K562 (cell line): ENCODE results near the gene PTPRG. TPM values are rescaled to one million over a fixed set of nuclear protein-coding genes. Genes with fewer than 3 reads are reported as not detected.

ENCODE experiments used
- ATAC-seq: fragments of 200-7000 bp; cut with Tn5 transposase; 3 replicates; pipeline ENCODE4 v1.9.1; 2020; ENCODE audit warnings: moderate library complexity
- BruUV-seq: library from RNA; stranded (reverse); fragments of 400-500 nt; replicated peaks from 2 replicates; lab custom pipeline; 2021; lab: Mats Ljungman, UMichigan
- CTCF ChIA-PET: fragments of 300-600 bp; formaldehyde crosslinking; extraction: SDS; loops from one replicate; lab custom pipeline; 2021; ENCODE audit warnings: low intra/inter-chr PET ratio; lab: Yijun Ruan, JAX
- POLR2A ChIA-PET: fragments of 300-600, 350-650 bp; sonication (Branson Sonifier 250); formaldehyde crosslinking; extraction: SDS; loops from one replicate; lab custom pipeline; 2021; ENCODE audit warnings: antibody characterized with exemption, inconsistent platforms; lab: Yijun Ruan, JAX
- DNase-seq, 4 experiments: peaks; one replicate each; pipeline versions ENCODE4 v3.0.0 to v3.0.0-alpha.2; 2011 to 2018; ENCODE audit warnings: low spot score in 3 of 4, mixed read lengths in 3 of 4; ENCODE audit errors: extremely low read depth in 1 of 4
- FAIRE-seq: peaks from 2 replicates; lab custom pipeline; 2011; peaks lifted over from hg19 to GRCh38; lab: Jason Lieb, UNC
- H2AFZ ChIP-seq: 2 replicates; pipeline ENCODE4 v1.6.0; 2011; ENCODE audit warnings: low read depth, low read length, control low read depth, inconsistent platforms
- H3K27ac ChIP-seq: fragments of 200-600 bp; 3 replicates; pipeline ENCODE4 v1.8.0; 2011; ENCODE audit warnings: low read depth, mild to moderate bottlenecking, control low read depth, inconsistent platforms, low read length, moderate library complexity, mixed read lengths; ENCODE audit errors: extremely low read depth
- H3K27me3 ChIP-seq, 2 experiments: fragments of 300-600 bp in 1 of 2; 2 replicates in 1 of 2; 3 replicates in 1 of 2; pipeline versions ENCODE4 v1.6.0 to v1.8.0; 2011; ENCODE audit warnings: inconsistent platforms in 2 of 2, low read length in 2 of 2, mild to moderate bottlenecking in 1 of 2, mixed read lengths in 1 of 2, moderate library complexity in 1 of 2; ENCODE audit not compliant: control insufficient read depth in 2 of 2, insufficient read depth in 2 of 2
- H3K36me3 ChIP-seq: fragments of 300-600 bp; 3 replicates; pipeline ENCODE4 v1.8.0; 2011; ENCODE audit warnings: mild to moderate bottlenecking, low read length, inconsistent platforms; ENCODE audit not compliant: control insufficient read depth, insufficient read depth
- H3K4me1 ChIP-seq, 2 experiments: fragments of 200-600 bp in 1 of 2; replicated peaks in 1 of 2; 2 replicates in 1 of 2; 3 replicates in 1 of 2; pipeline versions ENCODE4 v1.5.1 to v1.8.0; 2011; ENCODE audit warnings: inconsistent platforms in 2 of 2, low read length in 2 of 2, mild to moderate bottlenecking in 1 of 2, mixed read lengths in 1 of 2, moderate library complexity in 1 of 2; ENCODE audit not compliant: control insufficient read depth in 2 of 2, insufficient read depth in 2 of 2
- H3K4me2 ChIP-seq: 2 replicates; pipeline ENCODE4 v1.6.1; 2011; ENCODE audit warnings: low read length, control low read depth, inconsistent platforms, mixed read lengths; ENCODE audit not compliant: insufficient read depth
- H3K4me3 ChIP-seq: fragments of 200-600 bp; sonication (generic), shearing (Covaris generic); 2 replicates; pipeline ENCODE4 v1.5.1; 2016; ENCODE audit warnings: control low read depth, inconsistent platforms
- H3K79me2 ChIP-seq: fragments of 200-600 bp; 3 replicates; pipeline ENCODE4 v1.8.0; 2011; ENCODE audit warnings: low read length, inconsistent platforms; ENCODE audit not compliant: control insufficient read depth, insufficient read depth
- H3K9ac ChIP-seq, 2 experiments: 2 replicates each; pipeline versions ENCODE4 v1.6.0 to v1.6.1; 2011; ENCODE audit warnings: low read depth in 2 of 2, low read length in 2 of 2, control low read depth in 1 of 2, inconsistent platforms in 1 of 2, mild to moderate bottlenecking in 1 of 2, mixed read lengths in 1 of 2; ENCODE audit not compliant: insufficient read depth in 1 of 2
- H3K9me1 ChIP-seq: one replicate; pipeline ENCODE4 v1.6.0; 2011; ENCODE audit warnings: inconsistent platforms, mild to moderate bottlenecking, low read length, moderate library complexity; ENCODE audit not compliant: control insufficient read depth, insufficient read depth
- H3K9me3 ChIP-seq: replicated peaks from 2 replicates; pipeline ENCODE4 v1.5.1; 2011; ENCODE audit warnings: low read depth, low read length, inconsistent platforms; ENCODE audit not compliant: control insufficient read depth, insufficient read depth
- H4K20me1 ChIP-seq: replicated peaks from 2 replicates; pipeline ENCODE4 v1.6.1; 2011; ENCODE audit warnings: low read length, inconsistent platforms, mixed read lengths; ENCODE audit not compliant: control insufficient read depth, insufficient read depth
- WGBS: fragments of 100-300 bp; shearing (Covaris generic); methylation state at CpG from one replicate; pipeline ENCODE4 v1.1.6; 2016; ENCODE audit warnings: low coverage, mixed read lengths; ENCODE audit not compliant: insufficient coverage; ENCODE audit errors: missing lambda C conversion rate; 5-methylcytosine and 5-hydroxymethylcytosine counted together
- in situ Hi-C: fragments of 300-500 bp; cut with MboI; formaldehyde crosslinking; loops from 4 replicates; pipeline ENCODE4 v1.15.0; 2018; ENCODE audit warnings: inconsistent platforms, mixed read lengths
- intact Hi-C: fragments of 100-400 bp; cut with micrococcal nuclease; formaldehyde crosslinking; loops from 2 replicates; pipeline ENCODE4 v1.14.2; 2022
- polyA plus RNA-seq, 8 experiments: library from polyadenylated mRNA; depleted of rRNA in 4 of 8; stranded (reverse) in 5 of 8; unstranded in 3 of 8; fragments of >200 nt; fragmentation: Nextera tagmentation in 2 of 8; fragmentation: Illumina TruSeq in 1 of 8; extraction: Ambion mirVana in 2 of 8; extraction: Trizol in 1 of 8; gene quantifications; 2 replicates each; pipeline versions ENCODE4 v1.2.1 to v1.2.3, GENCODE V29; 2011 to 2014; ENCODE audit warnings: inconsistent platforms in 1 of 8, missing spikeins in 1 of 8
- total RNA-seq, 7 experiments: library from RNA; depleted of rRNA in 6 of 7; stranded (reverse); fragments of >200 nt in 6 of 7; fragmentation: Illumina TruSeq in 2 of 7; extraction: Trizol in 2 of 7; gene quantifications; 2 replicates each; pipeline versions ENCODE4 v1.2.1 to v1.2.3, GENCODE V29; 2011 to 2021; ENCODE audit warnings: low replicate concordance in 1 of 7
- TF ChIP-seq, protein P1 (sequence below), 2 experiments: fragments of 450-650 bp in 1 of 2; sonication (generic) in 1 of 2; formaldehyde crosslinking in 1 of 2; IDR thresholded peaks; 2 replicates each; pipeline versions ENCODE4 v1.7.1 to v1.9.0; 2016 to 2022; ENCODE audit warnings: inconsistent platforms in 1 of 2, mild to moderate bottlenecking in 1 of 2, missing genetic modification reagents in 1 of 2
- TF ChIP-seq, protein P2 (sequence below), 2 experiments: fragments of 450-650 bp; IDR thresholded peaks; 2 replicates each; pipeline ENCODE4 v1.6.1; 2016
- TF ChIP-seq, protein P3 (sequence below): fragments of 450-650 bp; conservative IDR thresholded peaks from 2 replicates; pipeline ENCODE4 v1.6.1; 2016; ENCODE audit warnings: missing genetic modification characterization, low read depth, mild to moderate bottlenecking, control low read depth, missing compliant biosample characterization

PTPRG gene
- total and polyA plus RNA-seq, 9 of the 15 experiments (the other 6 are each of a cell fraction or from before 2014, with no cell fraction given) = 0.16 TPM; not detected in 8

DNA sequence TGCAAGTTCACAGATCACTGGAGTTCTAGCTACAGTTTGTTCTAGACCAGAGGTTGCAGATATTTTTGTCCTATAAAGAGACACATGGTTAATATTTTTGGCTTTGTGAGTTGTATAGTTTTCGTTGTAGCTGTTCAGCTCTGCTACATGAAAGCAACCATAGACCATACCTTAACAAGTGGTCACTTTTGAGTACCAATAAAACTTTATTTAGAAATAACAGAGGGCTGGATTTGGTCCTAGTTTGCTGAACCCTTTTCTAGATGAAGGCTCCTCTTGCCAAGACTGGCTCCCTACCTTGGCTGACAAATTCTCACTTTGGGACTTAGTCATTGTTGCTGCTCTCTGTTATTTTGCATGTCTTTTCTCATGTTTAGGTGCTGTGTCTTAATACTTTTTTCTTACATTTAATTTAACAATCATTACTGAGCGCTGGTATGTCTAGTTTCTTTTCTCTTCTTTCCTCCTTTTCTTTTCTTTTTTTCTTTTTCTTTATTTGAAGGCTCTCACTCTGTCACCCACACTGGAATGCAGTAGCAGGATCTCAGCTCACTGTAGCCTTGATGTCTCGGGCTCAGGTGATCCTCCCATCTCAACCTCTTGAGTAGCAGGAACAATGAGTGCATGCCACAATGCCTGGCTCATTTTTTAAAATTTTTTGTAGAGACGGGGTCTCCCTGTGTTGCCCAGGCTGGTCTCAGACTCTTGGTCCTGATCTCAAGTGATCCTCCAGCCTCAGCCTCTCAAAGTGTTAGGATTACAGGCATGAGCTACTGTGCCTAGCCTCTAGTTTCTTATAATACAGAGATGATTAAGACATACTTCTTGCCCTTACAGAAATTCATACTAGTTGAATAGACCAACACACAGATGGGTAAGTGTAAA lies 227.5 kb downstream of the PTPRG start:
- no peaks in the 10 kb centered on the region for H3K27me3 ChIP-seq
- no peak overlapping the region for H2AFZ ChIP-seq
- no peaks in the 10 kb centered on the region for H3K4me1 ChIP-seq
- CTCF ChIA-PET = no interaction called here
- TF ChIP-seq, protein P1, sequence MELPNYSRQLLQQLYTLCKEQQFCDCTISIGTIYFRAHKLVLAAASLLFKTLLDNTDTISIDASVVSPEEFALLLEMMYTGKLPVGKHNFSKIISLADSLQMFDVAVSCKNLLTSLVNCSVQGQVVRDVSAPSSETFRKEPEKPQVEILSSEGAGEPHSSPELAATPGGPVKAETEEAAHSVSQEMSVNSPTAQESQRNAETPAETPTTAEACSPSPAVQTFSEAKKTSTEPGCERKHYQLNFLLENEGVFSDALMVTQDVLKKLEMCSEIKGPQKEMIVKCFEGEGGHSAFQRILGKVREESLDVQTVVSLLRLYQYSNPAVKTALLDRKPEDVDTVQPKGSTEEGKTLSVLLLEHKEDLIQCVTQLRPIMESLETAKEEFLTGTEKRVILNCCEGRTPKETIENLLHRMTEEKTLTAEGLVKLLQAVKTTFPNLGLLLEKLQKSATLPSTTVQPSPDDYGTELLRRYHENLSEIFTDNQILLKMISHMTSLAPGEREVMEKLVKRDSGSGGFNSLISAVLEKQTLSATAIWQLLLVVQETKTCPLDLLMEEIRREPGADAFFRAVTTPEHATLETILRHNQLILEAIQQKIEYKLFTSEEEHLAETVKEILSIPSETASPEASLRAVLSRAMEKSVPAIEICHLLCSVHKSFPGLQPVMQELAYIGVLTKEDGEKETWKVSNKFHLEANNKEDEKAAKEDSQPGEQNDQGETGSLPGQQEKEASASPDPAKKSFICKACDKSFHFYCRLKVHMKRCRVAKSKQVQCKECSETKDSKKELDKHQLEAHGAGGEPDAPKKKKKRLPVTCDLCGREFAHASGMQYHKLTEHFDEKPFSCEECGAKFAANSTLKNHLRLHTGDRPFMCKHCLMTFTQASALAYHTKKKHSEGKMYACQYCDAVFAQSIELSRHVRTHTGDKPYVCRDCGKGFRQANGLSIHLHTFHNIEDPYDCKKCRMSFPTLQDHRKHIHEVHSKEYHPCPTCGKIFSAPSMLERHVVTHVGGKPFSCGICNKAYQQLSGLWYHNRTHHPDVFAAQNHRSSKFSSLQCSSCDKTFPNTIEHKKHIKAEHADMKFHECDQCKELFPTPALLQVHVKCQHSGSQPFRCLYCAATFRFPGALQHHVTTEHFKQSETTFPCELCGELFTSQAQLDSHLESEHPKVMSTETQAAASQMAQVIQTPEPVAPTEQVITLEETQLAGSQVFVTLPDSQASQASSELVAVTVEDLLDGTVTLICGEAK (IDR thresholded peaks at IDR 0.05) = peak; percentile 74
- TF ChIP-seq, protein P1 (CRISPR knock-in tag; IDR thresholded peaks at IDR 0.05) = no peak
- TF ChIP-seq, protein P2, sequence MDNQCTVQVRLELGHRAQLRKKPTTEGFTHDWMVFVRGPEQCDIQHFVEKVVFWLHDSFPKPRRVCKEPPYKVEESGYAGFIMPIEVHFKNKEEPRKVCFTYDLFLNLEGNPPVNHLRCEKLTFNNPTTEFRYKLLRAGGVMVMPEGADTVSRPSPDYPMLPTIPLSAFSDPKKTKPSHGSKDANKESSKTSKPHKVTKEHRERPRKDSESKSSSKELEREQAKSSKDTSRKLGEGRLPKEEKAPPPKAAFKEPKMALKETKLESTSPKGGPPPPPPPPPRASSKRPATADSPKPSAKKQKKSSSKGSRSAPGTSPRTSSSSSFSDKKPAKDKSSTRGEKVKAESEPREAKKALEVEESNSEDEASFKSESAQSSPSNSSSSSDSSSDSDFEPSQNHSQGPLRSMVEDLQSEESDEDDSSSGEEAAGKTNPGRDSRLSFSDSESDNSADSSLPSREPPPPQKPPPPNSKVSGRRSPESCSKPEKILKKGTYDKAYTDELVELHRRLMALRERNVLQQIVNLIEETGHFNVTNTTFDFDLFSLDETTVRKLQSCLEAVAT (IDR thresholded peaks at IDR 0.05) = no peak
- TF ChIP-seq, protein P3, sequence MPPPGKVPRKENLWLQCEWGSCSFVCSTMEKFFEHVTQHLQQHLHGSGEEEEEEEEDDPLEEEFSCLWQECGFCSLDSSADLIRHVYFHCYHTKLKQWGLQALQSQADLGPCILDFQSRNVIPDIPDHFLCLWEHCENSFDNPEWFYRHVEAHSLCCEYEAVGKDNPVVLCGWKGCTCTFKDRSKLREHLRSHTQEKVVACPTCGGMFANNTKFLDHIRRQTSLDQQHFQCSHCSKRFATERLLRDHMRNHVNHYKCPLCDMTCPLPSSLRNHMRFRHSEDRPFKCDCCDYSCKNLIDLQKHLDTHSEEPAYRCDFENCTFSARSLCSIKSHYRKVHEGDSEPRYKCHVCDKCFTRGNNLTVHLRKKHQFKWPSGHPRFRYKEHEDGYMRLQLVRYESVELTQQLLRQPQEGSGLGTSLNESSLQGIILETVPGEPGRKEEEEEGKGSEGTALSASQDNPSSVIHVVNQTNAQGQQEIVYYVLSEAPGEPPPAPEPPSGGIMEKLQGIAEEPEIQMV (tag) = no peak
- H3K79me2 ChIP-seq = no peaks in the 10 kb centered on the region
- in situ Hi-C loops (no loop called here), intact Hi-C loops (no loop called here)
- no peak overlapping the region for H3K27ac ChIP-seq
- H3K9me3 ChIP-seq = no peaks in the 10 kb centered on the region
- H3K9ac ChIP-seq = no peak overlapping the region
- no peaks in the 10 kb centered on the region for H3K36me3 ChIP-seq
- H3K4me2 ChIP-seq = no peak overlapping the region
- FAIRE-seq = no peak
- POLR2A ChIA-PET = no interaction called here
- WGBS = 0% methylated on average over 4 of the region's 4 CpGs
- no peak for ATAC-seq
- H4K20me1 ChIP-seq = no peaks in the 10 kb centered on the region
- no TSS peak for BruUV-seq
- H3K4me3 ChIP-seq = no peak overlapping the region
- H3K9me1 ChIP-seq = no peaks in the 10 kb centered on the region
- no peak for DNase-seq
